GM21381 (cell line): ENCODE measurements around the gene PDZK1IP1.
"Not testable (repeated sequence)": the region's sequence is repeated elsewhere in the genome, so short reads cannot be mapped to it uniquely, and the experiment has no call there.

ENCODE experiments used
- ATAC-seq: cut with Tn5 transposase; IDR thresholded peaks from one replicate; pipeline ENCODE4 v1.9.1; 2021; ENCODE audit warnings: mild to moderate bottlenecking, moderate library complexity; ENCODE audit not compliant: unreplicated experiment

Gene PDZK1IP1

GRCh38 chr1:47181955-47182675 lies 7.7 kb downstream of the PDZK1IP1 start:
- no peak for ATAC-seq

GRCh38 chr1:47181095-47181954 lies 8.5 kb downstream of the PDZK1IP1 start:
- ATAC-seq: no peak

GRCh38 chr1:47180603-47181094 lies 9.2 kb downstream of the PDZK1IP1 start:
- ATAC-seq: no peak

- no peak for ATAC-seq
Measured at GRCh38 chr1:47179988-47180563, 9.8 kb downstream of the PDZK1IP1 start.

- ATAC-seq: peak; percentile 80
Measured at GRCh38 chr1:47179017-47179987, 10.5 kb downstream of the PDZK1IP1 start.

GRCh38 chr1:47178654-47179016 lies 11.2 kb downstream of the PDZK1IP1 start:
- no peak for ATAC-seq

GRCh38 chr1:47178020-47178419 lies 11.8 kb downstream of the PDZK1IP1 start:
- no peak for ATAC-seq

- peak; percentile 43 for ATAC-seq
Measured at GRCh38 chr1:47175227-47175934, 14.5 kb downstream of the PDZK1IP1 start.

GRCh38 chr1:47174656-47175020 lies 15.2 kb downstream of the PDZK1IP1 start:
- no peak for ATAC-seq

GRCh38 chr1:47172782-47173181 lies 17.1 kb downstream of the PDZK1IP1 start:
- no peak for ATAC-seq

GRCh38 chr1:47164552-47164951 lies 25.3 kb downstream of the PDZK1IP1 start:
- ATAC-seq: no peak

GRCh38 chr1:47161298-47162040 lies 28.4 kb downstream of the PDZK1IP1 start:
- ATAC-seq: peak; percentile 51

- ATAC-seq: no peak
Measured at GRCh38 chr1:47160716-47161115, 29.1 kb downstream of the PDZK1IP1 start.

GRCh38 chr1:47157957-47158356 lies 31.9 kb downstream of the PDZK1IP1 start:
- ATAC-seq: not testable (repeated sequence)

- not testable (repeated sequence) for ATAC-seq
Measured at GRCh38 chr1:47156457-47156856, 33.4 kb downstream of the PDZK1IP1 start.

GRCh38 chr1:47149162-47149561 lies 40.7 kb downstream of the PDZK1IP1 start:
- not testable (repeated sequence) for ATAC-seq

- ATAC-seq: no peak
Measured at GRCh38 chr1:47147047-47147785, 42.6 kb downstream of the PDZK1IP1 start.

- ATAC-seq: not testable (repeated sequence)
Measured at GRCh38 chr1:47146495-47146894, 43.3 kb downstream of the PDZK1IP1 start.
